ENCODE data around the gene BMP6. TPM values are rescaled to one million over a fixed set of nuclear protein-coding genes. Genes with fewer than 3 reads are reported as not detected.

Gene BMP6
- total and polyA plus RNA-seq, 2 donors (not counting 3 experiments of a cell fraction or from before 2014, with no cell fraction given): 221 to 276 TPM

GRCh38 chr6:7866526-7866925 is 140.6 kb downstream of the BMP6 start:
- Histone ChIP-seq H3K4me2 (ENCODE audit: insufficient read depth, low read length) (no peak overlapping the region), H3K4me1 (ENCODE audit: control insufficient read depth, extremely low read depth, insufficient read depth, low read length) (no peaks in the 10 kb centered on the region), H3K27me3 (ENCODE audit: control insufficient read depth in 2 of 2, insufficient read depth in 2 of 2, low read length in 2 of 2) (no peaks in the 10 kb centered on the region), H3K36me3 (ENCODE audit: control insufficient read depth in 2 of 2, extremely low read depth in 1 of 2, insufficient read depth in 2 of 2, low read length in 2 of 2) (peaks cover 66 to 78% of the 10 kb centered on the region in 2 experiments), H3K9me3 (replicated peaks; ENCODE audit: control insufficient read depth, insufficient read depth, low read length) (no peaks in the 10 kb centered on the region), H3K9me1 (replicated peaks; ENCODE audit: control insufficient read depth, extremely low read depth, insufficient read depth, low read length) (no peaks in the 10 kb centered on the region), H3K79me2 (ENCODE audit: control insufficient read depth, insufficient read depth, low read length) (peaks cover 88% of the 10 kb centered on the region), H4K20me1 (replicated peaks; ENCODE audit: control insufficient read depth, extremely low read depth, insufficient read depth, low read length) (peaks cover 14% of the 10 kb centered on the region), H3K9ac (replicated peaks; ENCODE audit: extremely low read depth, insufficient read depth, low read length) (no peak overlapping the region), H3K4me3 (replicated peaks in 1 of 3; ENCODE audit: insufficient read depth in 1 of 3, low read depth in 1 of 3, low read length in 3 of 3) (no peak overlapping the region), H2AFZ (ENCODE audit: low read depth, low read length) (no peak overlapping the region), H3K27ac (ENCODE audit: insufficient read depth, low read depth, low read length) (no peak overlapping the region)
- DNase-seq (ENCODE audit: low read depth, low spot score) (no peak), FAIRE-seq (no peak)
- TF ChIP-seq POLR2AphosphoS5 (IDR thresholded peaks at IDR 0.05; ENCODE audit: insufficient read depth, low read depth, low read length): no peak
- TF ChIP-seq MYC (IDR thresholded peaks at IDR 0.05; ENCODE audit: low read depth, low read length): no peak
- dilution Hi-C loops (cut with MboI; ENCODE audit: extremely low pct_ligation_motif_present, low sequenced_read_pairs): no loop called here
- BruUV-seq (replicated peaks): no TSS peak
- intact Hi-C loops (cut with micrococcal nuclease): no loop called here
- ChIA-PET CTCF (no interaction called here), POLR2A (no interaction called here)

GRCh38 chr6:7868926-7869325 is 143.0 kb downstream of the BMP6 start:
- Histone ChIP-seq H3K4me2 (ENCODE audit: insufficient read depth, low read length) (no peak overlapping the region), H3K4me1 (ENCODE audit: control insufficient read depth, extremely low read depth, insufficient read depth, low read length) (no peaks in the 10 kb centered on the region), H3K9me1 (replicated peaks; ENCODE audit: control insufficient read depth, extremely low read depth, insufficient read depth, low read length) (no peaks in the 10 kb centered on the region), H3K36me3 (ENCODE audit: control insufficient read depth in 2 of 2, extremely low read depth in 1 of 2, insufficient read depth in 2 of 2, low read length in 2 of 2) (peaks cover 61 to 76% of the 10 kb centered on the region in 2 experiments), H4K20me1 (replicated peaks; ENCODE audit: control insufficient read depth, extremely low read depth, insufficient read depth, low read length) (peaks cover 16% of the 10 kb centered on the region), H3K9ac (replicated peaks; ENCODE audit: extremely low read depth, insufficient read depth, low read length) (no peak overlapping the region), H3K27ac (ENCODE audit: insufficient read depth, low read depth, low read length) (no peak overlapping the region), H3K79me2 (ENCODE audit: control insufficient read depth, insufficient read depth, low read length) (peaks cover 92% of the 10 kb centered on the region), H3K9me3 (replicated peaks; ENCODE audit: control insufficient read depth, insufficient read depth, low read length) (no peaks in the 10 kb centered on the region), H2AFZ (ENCODE audit: low read depth, low read length) (no peak overlapping the region), H3K27me3 (ENCODE audit: control insufficient read depth in 2 of 2, insufficient read depth in 2 of 2, low read length in 2 of 2) (no peaks in the 10 kb centered on the region), H3K4me3 (replicated peaks in 1 of 3; ENCODE audit: insufficient read depth in 1 of 3, low read depth in 1 of 3, low read length in 3 of 3) (no peak overlapping the region)
- dilution Hi-C loops (cut with MboI; ENCODE audit: extremely low pct_ligation_motif_present, low sequenced_read_pairs) (no loop called here), intact Hi-C loops (cut with micrococcal nuclease) (no loop called here)
- ChIA-PET POLR2A (no interaction called here), CTCF (no interaction called here)
- TF ChIP-seq MAX (IDR thresholded peaks at IDR 0.05; ENCODE audit: insufficient read depth, insufficient read length) (no peak), JUN (IDR thresholded peaks at IDR 0.05; ENCODE audit: borderline replicate concordance, insufficient read depth, insufficient read length, low read depth) (no peak), CTCF (IDR thresholded peaks at IDR 0.05; ENCODE audit: extremely low read depth in 1 of 2, insufficient read depth in 1 of 2, low read depth in 1 of 2, low read length in 2 of 2) (no peak), POLR2AphosphoS5 (IDR thresholded peaks at IDR 0.05; ENCODE audit: insufficient read depth, low read depth, low read length) (no peak), MYC (IDR thresholded peaks at IDR 0.05; ENCODE audit: low read depth, low read length) (no peak), GATA2 (IDR thresholded peaks at IDR 0.05; ENCODE audit: insufficient read depth, insufficient read length, low read depth, low read length) (no peak), EZH2 (IDR thresholded peaks at IDR 0.05; ENCODE audit: borderline replicate concordance, low read depth, low read length, severe bottlenecking) (no peak), POLR2A (IDR thresholded peaks at IDR 0.05; ENCODE audit: low read depth, low read length) (no peak), FOS (IDR thresholded peaks at IDR 0.05; ENCODE audit: borderline replicate concordance, insufficient read depth, low read length) (no peak)
- DNase-seq (ENCODE audit: low read depth, low spot score) (no peak), FAIRE-seq (no peak)
- no TSS peak for BruUV-seq (replicated peaks)

Measured in endothelial cell of umbilical vein (primary cell).